Uterus (tissue), 4 donors: Measurements from ENCODE around the gene C1QTNF1. TPM values are rescaled to one million over a fixed set of nuclear protein-coding genes. Genes with fewer than 3 reads are reported as not detected.
A peak's percentile ranks its signal among the peaks of the same experiment; 100 is the strongest.

ENCODE experiments used
- DNase-seq, 2 donors: peaks; one replicate each; pipeline ENCODE4 v3.0.0-alpha.2; 2019 to 2020
- H3K27ac ChIP-seq, 2 donors: fragments of 200-600 bp; sonication (generic); 1 replicate in 1 of 2; 2 replicates in 1 of 2; pipeline ENCODE4 v1.5.1; 2016 to 2018
- H3K27me3 ChIP-seq, 2 donors: fragments of 200-600 bp; sonication (generic); one replicate each; pipeline ENCODE4 v1.5.1; 2018 to 2019; ENCODE audit warnings: control low read depth in 1 of 2
- H3K36me3 ChIP-seq, 2 donors: fragments of 200-600 bp; sonication (generic); one replicate each; pipeline ENCODE4 v1.5.1; 2019; ENCODE audit warnings: control low read depth in 1 of 2
- H3K4me1 ChIP-seq, 2 donors: fragments of 200-600 bp; sonication (generic); one replicate each; pipeline ENCODE4 v1.5.1; 2018 to 2019; ENCODE audit warnings: control low read depth in 1 of 2
- H3K4me3 ChIP-seq, 2 donors: fragments of 200-600 bp; sonication (generic); 1 replicate in 1 of 2; 2 replicates in 1 of 2; pipeline ENCODE4 v1.5.1; 2018 to 2019; ENCODE audit warnings: mild to moderate bottlenecking in 1 of 2
- H3K9me3 ChIP-seq, 2 donors: fragments of 200-600 bp; sonication (generic); one replicate each; pipeline ENCODE4 v1.5.1; 2019; ENCODE audit warnings: control low read depth in 1 of 2
- CTCF ChIP-seq, 4 experiments: fragments of 200-600 bp in 2 of 4; fragments of 450-650 bp in 2 of 4; sonication (generic) in 2 of 4; IDR thresholded peaks; one replicate each; pipeline ENCODE4 v1.5.1; 2016 to 2019; ENCODE audit warnings: antibody characterized with exemption in 4 of 4, mild to moderate bottlenecking in 2 of 4, moderate library complexity in 1 of 4
- POLR2A ChIP-seq, 2 donors: fragments of 450-650 bp; IDR thresholded peaks; one replicate each; pipeline ENCODE4 v1.6.1; 2016; ENCODE audit warnings: antibody characterized with exemption in 2 of 2, mild to moderate bottlenecking in 1 of 2, moderate library complexity in 1 of 2
- intact Hi-C: fragments of 100-400 bp; cut with DNase I; formaldehyde crosslinking; loops from one replicate; pipeline ENCODE4 v1.15.1; 2023; ENCODE audit warnings: low total_unique reads
- total RNA-seq, 4 donors: library from RNA; depleted of rRNA in 3 of 4; stranded (reverse); fragments of >200 nt in 3 of 4; gene quantifications; one replicate each; pipeline versions ENCODE4 v1.1.0 to v1.2.4, GENCODE V29; 2014 to 2023
- donor health status: DM: yes; HTN: yes; CAD: no.

Gene C1QTNF1
- total RNA-seq, 4 donors from 2014 or later: 2.9 to 80.8 (median 39.6) TPM

- no peak for DNase-seq
- no peaks in the 10 kb centered on the region for H3K27me3 ChIP-seq
- TF ChIP-seq POLR2A (IDR thresholded peaks at IDR 0.05) (no peak), CTCF (IDR thresholded peaks at IDR 0.05) (no peak)
- H3K4me3 ChIP-seq: no peak overlapping the region
- peaks cover 0 to 5% of the 10 kb centered on the region in 2 donors for H3K4me1 ChIP-seq
- no peaks in the 10 kb centered on the region for H3K36me3 ChIP-seq
- H3K27ac ChIP-seq: peak overlapping the region in 1 of 2 donors; percentile 74
- H3K9me3 ChIP-seq: no peaks in the 10 kb centered on the region
- intact Hi-C loops: no loop called here
Observed at GRCh38 chr17:78985395-78985794, 38.6 kb upstream of the C1QTNF1 start.

GRCh38 chr17:78986048-78986648 lies 37.8 kb upstream of the C1QTNF1 start:
- Histone ChIP-seq H3K27ac (peak overlapping the region; percentile 64 to 74), H3K9me3 (no peaks in the 10 kb centered on the region), H3K4me1 (peaks cover 0 to 5% of the 10 kb centered on the region in 2 donors), H3K36me3 (no peaks in the 10 kb centered on the region), H3K27me3 (no peaks in the 10 kb centered on the region), H3K4me3 (peak overlapping the region; percentile 20 to 28)
- intact Hi-C loops: no loop called here
- TF ChIP-seq CTCF (IDR thresholded peaks at IDR 0.05) (peak in 3 of 4 experiments; percentile 21 to 49 (median 31)), POLR2A (IDR thresholded peaks at IDR 0.05) (no peak)
- no peak for DNase-seq

GRCh38 chr17:78986649-78987328 lies 37.2 kb upstream of the C1QTNF1 start:
- peak overlapping the region; percentile 20 to 28 for H3K4me3 ChIP-seq
- TF ChIP-seq POLR2A (IDR thresholded peaks at IDR 0.05) (no peak), CTCF (IDR thresholded peaks at IDR 0.05) (no peak)
- H3K36me3 ChIP-seq: no peaks in the 10 kb centered on the region
- DNase-seq: no peak
- H3K27me3 ChIP-seq: no peaks in the 10 kb centered on the region
- intact Hi-C loops: no loop called here
- H3K27ac ChIP-seq: peak overlapping the region; percentile 64 to 74
- peaks cover 0 to 5% of the 10 kb centered on the region in 2 donors for H3K4me1 ChIP-seq
- H3K9me3 ChIP-seq: no peaks in the 10 kb centered on the region

- H3K27me3 ChIP-seq: no peaks in the 10 kb centered on the region
- H3K4me1 ChIP-seq: peaks cover 0 to 5% of the 10 kb centered on the region in 2 donors
- no peak overlapping the region for H3K4me3 ChIP-seq
- TF ChIP-seq POLR2A (IDR thresholded peaks at IDR 0.05) (no peak), CTCF (IDR thresholded peaks at IDR 0.05) (no peak)
- no peaks in the 10 kb centered on the region for H3K9me3 ChIP-seq
- no peak for DNase-seq
- no peak overlapping the region for H3K27ac ChIP-seq
- H3K36me3 ChIP-seq: no peaks in the 10 kb centered on the region
- intact Hi-C loops: no loop called here
Observed at GRCh38 chr17:78988152-78988551, 35.8 kb upstream of the C1QTNF1 start.

GRCh38 chr17:78990349-78991016 lies 33.5 kb upstream of the C1QTNF1 start:
- Histone ChIP-seq H3K27me3 (no peaks in the 10 kb centered on the region), H3K9me3 (no peaks in the 10 kb centered on the region), H3K4me1 (peaks cover 0 to 5% of the 10 kb centered on the region in 2 donors), H3K36me3 (no peaks in the 10 kb centered on the region), H3K27ac (no peak overlapping the region), H3K4me3 (no peak overlapping the region)
- intact Hi-C loops: no loop called here
- DNase-seq: no peak
- TF ChIP-seq CTCF (IDR thresholded peaks at IDR 0.05): no peak
- no peak for TF ChIP-seq POLR2A (IDR thresholded peaks at IDR 0.05)
